ENCODE results near the gene NF1.
"Not testable (repeated sequence)": the region's sequence is repeated elsewhere in the genome, so short reads cannot be mapped to it uniquely, and the experiment has no call there.

DNA sequence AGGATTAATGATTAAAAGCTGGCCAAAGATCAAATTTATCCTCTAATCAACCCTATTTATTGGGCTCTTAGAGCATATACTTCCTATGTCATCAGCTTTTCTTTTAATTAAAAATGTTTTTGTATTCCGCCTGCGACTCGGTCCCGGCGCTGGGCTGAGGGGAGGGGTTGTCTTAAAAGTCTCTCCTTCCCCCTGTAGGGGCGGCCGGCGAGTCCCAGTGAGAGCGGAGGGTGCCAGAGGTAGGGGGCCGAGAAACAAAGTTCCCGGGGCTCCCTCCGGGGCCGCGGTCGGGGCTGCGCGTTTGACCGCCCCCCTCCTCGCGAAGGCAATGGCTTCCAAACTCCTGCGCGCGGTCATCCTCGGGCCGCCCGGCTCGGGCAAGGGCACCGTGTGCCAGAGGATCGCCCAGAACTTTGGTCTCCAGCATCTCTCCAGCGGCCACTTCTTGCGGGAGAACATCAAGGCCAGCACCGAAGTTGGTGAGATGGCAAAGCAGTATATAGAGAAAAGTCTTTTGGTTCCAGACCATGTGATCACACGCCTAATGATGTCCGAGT is 250.5 kb downstream of the NF1 start:
- not testable (repeated sequence) for TF ChIP-seq RARG (CRISPR knock-in tag; IDR thresholded peaks at IDR 0.05; ENCODE audit: low read depth); MAX (IDR thresholded peaks at IDR 0.05); RARA (CRISPR knock-in tag; IDR thresholded peaks at IDR 0.05); EZH2 (conservative IDR thresholded peaks at IDR 0.05; ENCODE audit: low read depth, low read length); KDM6A (CRISPR knock-in tag; IDR thresholded peaks at IDR 0.05; ENCODE audit: low read depth); ASH2L (IDR thresholded peaks at IDR 0.05; ENCODE audit: insufficient read length, low read depth, low read length); ZNF614 (CRISPR knock-in tag; IDR thresholded peaks at IDR 0.05; ENCODE audit: borderline replicate concordance); FOXP1 (IDR thresholded peaks at IDR 0.05); FOXP1 (CRISPR knock-in tag; IDR thresholded peaks at IDR 0.05); EEA1 (CRISPR knock-in tag; IDR thresholded peaks at IDR 0.05; ENCODE audit: borderline replicate concordance); PHB2 (IDR thresholded peaks at IDR 0.05; ENCODE audit: partially characterized antibody); FOXM1 (CRISPR knock-in tag; IDR thresholded peaks at IDR 0.05)
